ENCODE results near the gene APBB1.

The APBB1 gene

DNA sequence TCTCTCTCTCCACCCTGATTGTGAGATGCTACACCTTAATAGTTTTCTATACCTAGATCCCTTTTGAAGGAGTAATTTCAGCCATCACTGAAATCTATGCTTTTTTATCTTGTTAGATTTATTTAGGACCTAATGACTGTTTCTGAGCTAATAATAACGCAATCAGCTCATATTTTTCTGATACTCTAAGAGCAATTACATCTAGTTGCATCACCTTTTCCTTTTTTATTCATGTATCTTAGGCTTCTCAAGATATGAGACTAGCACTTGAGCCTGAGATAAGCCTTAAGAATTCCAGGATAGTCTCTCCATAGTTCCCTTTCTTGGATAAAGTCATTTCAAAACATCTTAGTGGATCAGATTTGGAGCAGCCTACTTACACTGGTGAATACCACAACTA is 73.5 kb downstream of the APBB1 start:
- no peaks in the 10 kb centered on the region for H3K9me3 Mint-ChIP-seq
- no peak overlapping the region for H3K4me3 Mint-ChIP-seq
- no peaks in the 10 kb centered on the region for H3K4me1 Mint-ChIP-seq
- H3K36me3 Mint-ChIP-seq: no peaks in the 10 kb centered on the region
- CTCF ChIA-PET: interaction anchor here (0.9 to 2.5 kb wide), 3 partner anchors 9 to 28 kb away, joined by 3 to 11 read pairs (median 5); no protein-coding TSS in a partner anchor
- DNase-seq: no peak
- H3K27me3 Mint-ChIP-seq: peaks cover 3% of the 10 kb centered on the region
- H3K27ac Mint-ChIP-seq: no peak overlapping the region

All from activated naive CD4-positive, alpha-beta T cell treated with anti-CD3 and anti-CD28 coated beads, Interleukin-2, amount 10 ng/mL, durations not matched to agents 7 days and 5 days (primary cell).